Activated naive CD8-positive, alpha-beta T cell treated with anti-CD3 and anti-CD28 coated beads, Interleukin-2, amount 50 U/mL, for 24 hours (primary cell): ENCODE data around the gene HDAC6.
A peak's percentile ranks its signal among the peaks of the same experiment; 100 is the strongest.

Experiments used
- ATAC-seq: fragments of 150-1000 bp; cut with Tn5 transposase; one replicate; pipeline ENCODE4 v1.10.0; 2021
- DNase-seq: peaks from one replicate; pipeline ENCODE4 v3.0.0; 2021
- H3K27ac Mint-ChIP-seq: one replicate; pipeline ENCODE4 v1.8.0; 2021; ENCODE audit warnings: mild to moderate bottlenecking, mixed read lengths
- H3K27me3 Mint-ChIP-seq: one replicate; pipeline ENCODE4 v1.8.0; 2021; ENCODE audit warnings: mixed read lengths
- H3K36me3 Mint-ChIP-seq: one replicate; pipeline ENCODE4 v1.8.0; 2021; ENCODE audit warnings: low read depth, mixed read lengths
- H3K4me1 Mint-ChIP-seq: one replicate; pipeline ENCODE4 v1.8.0; 2021; ENCODE audit warnings: mixed read lengths
- H3K4me3 Mint-ChIP-seq: one replicate; pipeline ENCODE4 v1.8.0; 2021; ENCODE audit warnings: mild to moderate bottlenecking, moderate library complexity, mixed read lengths
- H3K9me3 Mint-ChIP-seq: one replicate; pipeline ENCODE4 v1.8.0; 2021; ENCODE audit warnings: mixed read lengths

HDAC6 gene

DNA sequence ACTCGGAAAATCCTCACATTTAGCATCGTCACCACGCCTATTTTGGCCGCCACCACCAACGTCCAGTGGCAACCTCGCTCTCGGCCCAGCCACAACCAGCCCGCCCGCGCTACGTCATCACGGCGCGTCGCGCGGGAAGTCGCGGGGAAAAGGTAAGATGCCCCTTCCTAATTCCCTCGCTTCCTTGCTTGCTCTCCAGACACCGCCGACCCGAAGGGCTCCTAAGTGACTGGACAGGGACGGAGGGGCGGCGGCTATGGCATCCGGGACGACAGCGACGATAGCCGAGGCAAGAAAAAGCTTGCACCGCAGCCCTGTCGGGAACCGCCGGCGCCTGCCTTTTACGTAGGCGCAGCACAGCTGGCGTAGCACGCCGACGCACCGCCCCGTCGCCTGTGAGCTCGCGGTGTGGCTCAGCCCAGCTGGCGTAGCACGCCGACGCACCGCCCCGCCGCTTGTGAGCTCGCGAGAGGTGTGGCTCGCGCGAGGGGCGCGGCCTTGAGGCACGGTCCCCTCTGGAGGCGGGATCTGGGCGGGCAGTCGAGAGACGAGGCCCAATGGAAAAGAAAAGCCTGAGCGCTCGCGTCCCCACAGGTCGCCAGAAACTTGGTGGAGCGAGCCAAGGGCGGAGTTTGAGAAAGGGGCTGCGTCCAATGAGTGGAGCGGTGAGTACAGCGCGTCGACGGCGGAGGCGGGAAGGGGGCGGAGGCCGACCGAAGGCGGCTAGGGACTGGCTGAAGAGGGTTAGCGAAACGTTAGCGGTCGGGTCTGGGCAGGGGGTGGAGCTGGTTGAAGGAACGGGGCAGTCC is at the start of gene HDAC6:
HDAC6 (plus strand) TSS at position 788 of the 809 bp plus-strand sequence. CDS start 626 bp downstream, outside the sequence.
- Mint-ChIP-seq H3K4me3 (peak within 1 kb of the TSS; percentile 95), H3K9me3 (no peaks in the 10 kb centered on the region), H3K27me3 (no peaks in the 10 kb centered on the region), H3K36me3 (peaks cover 6% of the 10 kb centered on the region), H3K27ac (peak within 1 kb of the TSS; percentile 98), H3K4me1 (peaks cover 26% of the 10 kb centered on the region)
- DNase-seq (peak; percentile 90), ATAC-seq (peak; percentile 89)

DNA sequence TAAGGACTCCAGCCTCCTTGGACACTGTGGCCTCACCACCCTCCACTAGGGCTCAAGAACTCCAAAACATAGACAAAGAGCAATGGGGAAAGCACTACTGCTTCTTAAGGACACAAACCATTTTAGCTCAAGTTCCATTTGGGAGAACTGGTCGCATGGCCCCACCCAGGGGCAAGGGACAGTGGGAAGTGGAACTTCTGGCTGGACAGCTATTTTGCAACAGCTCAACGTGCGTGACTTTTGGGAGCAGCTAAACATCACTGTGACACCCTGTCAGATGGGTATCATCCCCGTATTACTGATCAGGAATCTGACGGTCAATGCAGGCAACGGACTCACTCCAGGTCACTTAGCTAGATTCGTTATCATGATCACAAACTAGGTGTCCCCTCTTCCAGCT is 49.4 kb upstream of the HDAC6 start:
- H3K36me3 Mint-ChIP-seq = no peaks in the 10 kb centered on the region
- no peak overlapping the region for H3K4me3 Mint-ChIP-seq
- peaks cover 5% of the 10 kb centered on the region for H3K4me1 Mint-ChIP-seq
- H3K9me3 Mint-ChIP-seq = no peaks in the 10 kb centered on the region
- H3K27ac Mint-ChIP-seq = no peak overlapping the region
- DNase-seq = no peak
- ATAC-seq = no peak
- H3K27me3 Mint-ChIP-seq = no peaks in the 10 kb centered on the region

DNA sequence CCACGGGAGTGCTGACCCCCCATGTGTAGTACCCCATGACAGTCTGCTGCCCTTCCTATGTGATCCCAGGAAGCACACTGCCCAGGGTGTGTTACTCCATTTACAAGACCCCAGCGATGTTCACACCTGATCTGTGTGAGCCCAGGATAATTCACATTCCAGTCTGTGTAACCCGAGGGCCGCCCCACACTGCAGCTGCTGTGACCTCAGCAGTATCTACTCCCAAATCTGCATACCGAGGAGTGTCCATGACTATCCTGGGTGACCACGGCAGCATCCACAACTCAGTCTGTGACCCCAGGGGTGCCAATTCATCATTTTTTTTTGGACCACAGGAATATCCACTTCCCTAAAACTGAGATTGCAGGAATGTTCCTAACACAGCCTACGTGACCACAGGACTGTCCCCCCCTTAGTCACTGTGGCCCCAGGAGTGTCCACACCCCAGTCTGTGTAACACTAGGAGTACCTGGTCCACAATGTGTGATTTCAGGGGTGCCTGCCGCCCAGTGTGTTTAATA is 48.1 kb upstream of the HDAC6 start:
- Mint-ChIP-seq H3K27ac (no peak overlapping the region), H3K36me3 (no peaks in the 10 kb centered on the region), H3K4me1 (peaks cover 5% of the 10 kb centered on the region), H3K9me3 (no peaks in the 10 kb centered on the region), H3K4me3 (no peak overlapping the region), H3K27me3 (no peaks in the 10 kb centered on the region)
- no peak for DNase-seq
- no peak for ATAC-seq

DNA sequence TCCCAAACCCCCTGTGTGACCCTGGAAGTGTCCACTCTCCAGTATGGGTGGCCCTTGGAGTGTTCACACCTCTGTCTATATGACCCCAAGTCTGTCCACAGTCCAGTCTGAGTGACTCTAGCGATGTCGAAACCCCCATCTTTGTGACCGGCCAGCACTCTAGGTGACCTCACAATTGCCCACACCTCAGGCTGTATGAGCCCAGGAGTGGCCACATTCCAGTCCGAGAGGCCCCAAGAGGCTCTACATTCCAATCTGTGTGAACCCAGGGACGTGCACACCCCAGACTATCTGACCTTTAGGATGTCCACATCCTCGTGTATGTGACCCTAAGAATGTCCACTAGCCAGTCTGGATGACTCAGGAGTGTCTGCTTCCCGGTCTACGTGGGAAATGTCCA is 47.6 kb upstream of the HDAC6 start:
- peaks cover 5% of the 10 kb centered on the region for H3K4me1 Mint-ChIP-seq
- no peaks in the 10 kb centered on the region for H3K27me3 Mint-ChIP-seq
- no peak overlapping the region for H3K4me3 Mint-ChIP-seq
- DNase-seq (no peak), ATAC-seq (no peak)
- H3K27ac Mint-ChIP-seq = no peak overlapping the region
- H3K36me3 Mint-ChIP-seq = no peaks in the 10 kb centered on the region
- no peaks in the 10 kb centered on the region for H3K9me3 Mint-ChIP-seq

DNA sequence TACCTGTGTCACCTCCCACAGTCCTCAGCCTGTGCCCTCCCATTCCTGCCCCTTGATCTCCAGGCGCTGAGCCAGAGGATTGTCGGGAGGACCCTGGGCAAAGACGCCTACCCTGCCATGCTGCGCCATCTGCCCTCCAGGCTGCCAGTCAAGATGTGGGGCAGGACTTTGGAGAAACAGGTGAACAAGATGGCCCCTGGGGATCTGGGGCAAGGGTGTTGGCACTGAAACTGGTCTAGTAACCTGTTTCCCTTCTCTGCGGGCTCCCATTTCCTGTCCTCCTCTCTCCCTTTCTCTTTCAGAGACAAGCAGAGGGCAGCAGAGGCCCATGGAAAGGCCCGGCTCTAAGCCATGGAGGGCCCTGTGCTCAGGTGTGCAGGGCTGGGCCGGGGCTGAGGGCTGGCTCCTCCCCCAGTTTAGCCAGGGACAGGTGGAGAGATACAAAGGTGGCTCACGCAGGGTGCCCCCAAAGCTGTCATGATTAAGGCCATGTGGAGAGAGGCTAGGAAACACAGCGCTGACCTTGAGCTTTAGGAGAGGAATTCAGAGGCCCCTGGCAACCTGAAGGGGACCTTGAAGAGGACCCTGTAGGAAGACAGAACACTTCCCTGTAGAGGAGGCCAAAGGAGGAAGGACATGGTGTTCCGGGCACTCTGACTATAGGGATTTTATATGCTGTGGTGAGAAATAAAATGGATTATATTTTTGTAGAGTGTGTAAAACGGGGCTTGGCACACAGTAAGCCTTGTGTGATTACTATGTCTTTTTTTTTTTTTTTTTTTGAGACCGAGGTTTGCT is 40.0 kb upstream of the HDAC6 start, which contains the start of gene GLOD5:
GLOD5 (plus strand) TSS at position 74 of the 798 bp plus-strand sequence; CDS start at position 118, 44 bp downstream.
- Mint-ChIP-seq H3K9me3 (no peaks in the 10 kb centered on the region), H3K27ac (no peak within 1 kb of the TSS), H3K4me1 (peaks cover 2% of the 10 kb centered on the region), H3K4me3 (no peak within 1 kb of the TSS), H3K36me3 (no peaks in the 10 kb centered on the region), H3K27me3 (no peaks in the 10 kb centered on the region)
- ATAC-seq = no peak
- DNase-seq = no peak

DNA sequence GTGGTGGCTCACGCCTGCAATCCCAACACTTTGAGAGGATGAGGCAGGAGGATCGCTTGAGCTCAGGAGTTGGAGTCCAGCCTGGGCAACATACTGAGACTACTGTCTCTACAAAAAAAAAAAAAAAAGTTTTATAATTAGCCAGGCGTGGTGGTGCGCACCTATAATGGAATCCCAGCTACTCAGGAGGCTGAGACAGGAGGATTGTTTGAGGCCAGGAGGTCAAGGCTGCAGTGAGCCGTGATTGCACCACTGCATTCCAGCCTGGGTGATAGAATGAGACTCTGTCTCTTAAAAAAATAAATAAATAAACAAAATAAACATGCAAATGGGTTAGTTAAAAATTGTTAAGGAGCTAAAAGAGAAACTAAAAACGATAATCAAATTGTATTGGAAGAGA is 32.6 kb upstream of the HDAC6 start:
- no peaks in the 10 kb centered on the region for H3K9me3 Mint-ChIP-seq
- no peaks in the 10 kb centered on the region for H3K36me3 Mint-ChIP-seq
- H3K27me3 Mint-ChIP-seq = no peaks in the 10 kb centered on the region
- DNase-seq (no peak), ATAC-seq (no peak)
- H3K4me3 Mint-ChIP-seq = no peak overlapping the region
- no peak overlapping the region for H3K27ac Mint-ChIP-seq
- no peaks in the 10 kb centered on the region for H3K4me1 Mint-ChIP-seq

DNA sequence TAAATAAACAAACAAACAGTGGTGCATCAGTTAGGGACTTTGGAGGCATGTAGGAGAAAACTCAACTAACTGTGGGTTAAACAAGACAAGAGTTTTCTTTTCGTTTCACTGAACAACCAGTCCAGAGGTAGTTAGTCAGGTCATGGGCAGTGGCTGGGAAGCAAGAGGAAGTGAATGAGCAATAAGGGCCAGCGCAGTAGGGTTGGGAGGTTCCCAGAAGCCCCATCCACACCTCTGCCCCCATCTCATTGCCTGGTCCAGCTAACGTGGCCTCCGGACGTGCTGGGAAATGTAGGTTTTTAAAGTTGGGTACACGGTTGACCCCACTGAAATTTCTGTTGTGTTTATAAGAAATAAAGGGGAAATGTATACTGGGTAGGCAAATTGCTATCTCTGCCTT is 31.6 kb upstream of the HDAC6 start:
- Mint-ChIP-seq H3K4me3 (no peak overlapping the region), H3K4me1 (no peaks in the 10 kb centered on the region), H3K9me3 (no peaks in the 10 kb centered on the region), H3K27me3 (no peaks in the 10 kb centered on the region), H3K36me3 (no peaks in the 10 kb centered on the region), H3K27ac (no peak overlapping the region)
- DNase-seq (no peak), ATAC-seq (no peak)

DNA sequence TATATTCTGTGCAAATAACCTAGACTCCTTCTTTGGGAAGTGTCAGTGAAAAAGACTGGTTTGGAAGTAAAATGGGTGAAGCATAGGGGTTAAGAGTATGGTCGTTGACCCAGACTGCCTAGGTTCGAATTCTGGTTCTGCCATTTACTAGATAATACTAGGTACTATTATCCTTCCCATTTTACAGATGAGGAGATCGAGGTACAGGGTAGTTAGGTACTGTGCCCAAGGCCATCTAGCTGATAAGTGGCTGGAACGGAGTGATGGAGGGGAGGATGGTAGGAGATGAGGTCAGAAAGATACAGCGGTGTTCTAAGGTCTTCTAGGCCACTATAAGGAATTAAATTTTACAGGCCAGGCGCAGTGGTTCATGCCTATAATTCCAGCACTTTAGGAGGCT is 29.3 kb upstream of the HDAC6 start:
- Mint-ChIP-seq H3K27ac (no peak overlapping the region), H3K4me3 (no peak overlapping the region), H3K9me3 (no peaks in the 10 kb centered on the region), H3K36me3 (no peaks in the 10 kb centered on the region), H3K4me1 (no peaks in the 10 kb centered on the region), H3K27me3 (no peaks in the 10 kb centered on the region)
- DNase-seq (no peak), ATAC-seq (no peak)

DNA sequence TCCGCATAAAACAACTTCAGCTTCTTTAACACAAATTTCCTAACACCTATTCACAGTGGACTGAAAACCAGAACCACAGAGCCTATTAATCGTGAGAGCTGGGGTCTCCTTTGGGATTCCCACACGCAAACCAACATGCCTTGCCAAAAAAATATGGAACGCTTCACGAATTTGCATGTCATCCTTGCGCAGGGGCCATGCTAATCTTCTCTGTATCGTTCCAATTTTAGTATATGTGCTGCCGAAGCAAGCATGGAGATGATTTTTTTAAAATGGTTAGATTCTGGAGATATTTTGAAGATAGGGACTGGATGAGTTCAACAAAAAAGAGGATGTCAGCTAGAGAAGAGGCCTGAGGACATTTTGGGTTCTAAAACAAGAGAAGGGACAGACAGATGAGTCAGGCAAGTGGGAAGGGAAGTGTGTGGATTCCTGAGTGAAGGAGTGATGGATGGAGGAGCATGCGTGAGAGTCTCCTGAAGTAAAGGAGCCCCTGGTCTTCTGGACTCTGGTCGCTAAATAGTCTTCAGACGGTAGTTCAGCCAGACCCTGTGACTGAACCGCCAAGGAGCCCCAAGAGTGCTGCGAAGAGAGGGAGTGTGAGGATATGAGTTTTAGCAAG is 24.9 kb upstream of the HDAC6 start:
- H3K4me1 Mint-ChIP-seq = no peaks in the 10 kb centered on the region
- H3K9me3 Mint-ChIP-seq = no peaks in the 10 kb centered on the region
- no peak overlapping the region for H3K4me3 Mint-ChIP-seq
- DNase-seq (no peak), ATAC-seq (no peak)
- no peak overlapping the region for H3K27ac Mint-ChIP-seq
- no peaks in the 10 kb centered on the region for H3K27me3 Mint-ChIP-seq
- H3K36me3 Mint-ChIP-seq = no peaks in the 10 kb centered on the region

DNA sequence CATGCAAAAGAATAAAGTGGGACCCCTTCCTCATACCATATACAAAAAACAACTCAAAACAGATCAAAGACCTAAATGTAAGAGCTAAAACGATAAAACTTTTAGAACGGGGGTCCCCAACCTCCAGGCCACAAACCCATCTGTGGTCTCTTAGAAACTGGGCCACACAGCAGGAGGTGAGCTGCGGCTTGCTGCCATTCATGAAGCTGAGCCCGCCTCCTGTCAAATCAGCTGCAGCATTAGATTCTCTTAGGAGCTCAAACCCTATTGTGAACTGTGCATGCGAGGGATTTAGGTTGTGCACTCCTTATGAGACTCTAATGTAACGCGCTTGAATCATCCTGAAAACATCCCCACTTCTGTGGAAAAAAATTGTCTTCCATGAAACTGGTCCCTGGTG is 22.5 kb upstream of the HDAC6 start:
- no peaks in the 10 kb centered on the region for H3K27me3 Mint-ChIP-seq
- no peaks in the 10 kb centered on the region for H3K36me3 Mint-ChIP-seq
- H3K4me3 Mint-ChIP-seq = no peak overlapping the region
- no peak for DNase-seq
- H3K4me1 Mint-ChIP-seq = no peaks in the 10 kb centered on the region
- ATAC-seq = no peak
- H3K27ac Mint-ChIP-seq = no peak overlapping the region
- no peaks in the 10 kb centered on the region for H3K9me3 Mint-ChIP-seq

DNA sequence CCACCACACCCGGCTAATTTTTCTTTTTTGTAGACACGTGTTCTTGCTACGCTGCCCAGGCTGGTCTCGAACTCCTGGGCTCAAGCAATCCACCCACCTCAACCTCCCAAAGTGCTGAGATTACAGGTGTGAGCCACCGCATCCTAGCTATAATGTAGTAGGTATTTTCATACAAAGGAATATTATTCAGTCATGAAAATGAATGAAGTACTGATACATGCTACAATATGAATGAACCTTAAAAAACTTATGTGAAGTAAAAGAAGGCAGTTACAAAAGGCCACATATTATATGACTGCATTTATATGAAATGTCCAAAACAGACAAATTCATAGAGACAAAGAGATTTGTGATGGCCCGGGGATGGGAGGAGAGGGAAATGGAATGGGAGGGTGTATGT is 20.2 kb upstream of the HDAC6 start:
- ATAC-seq = no peak
- Mint-ChIP-seq H3K36me3 (no peaks in the 10 kb centered on the region), H3K9me3 (no peaks in the 10 kb centered on the region), H3K4me3 (no peak overlapping the region), H3K4me1 (no peaks in the 10 kb centered on the region), H3K27ac (no peak overlapping the region), H3K27me3 (no peaks in the 10 kb centered on the region)
- no peak for DNase-seq

DNA sequence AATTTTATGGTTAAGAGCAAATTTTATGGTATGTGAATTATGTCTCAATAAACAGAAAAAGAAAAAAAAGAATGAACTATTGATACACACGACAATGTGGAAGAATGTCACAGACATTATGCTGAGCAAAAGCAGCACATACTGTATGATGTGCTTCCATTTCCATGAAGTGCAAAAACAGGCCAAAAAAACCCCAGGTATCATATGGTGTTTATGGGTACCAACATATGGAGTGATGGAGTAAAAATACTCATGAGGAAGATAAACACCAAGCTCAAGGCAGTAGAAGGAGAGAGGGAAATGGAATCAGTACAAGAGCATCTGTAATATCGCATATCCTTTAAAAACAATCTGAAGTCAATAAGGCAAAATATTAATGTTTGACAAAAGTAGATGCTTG is 19.7 kb upstream of the HDAC6 start:
- H3K9me3 Mint-ChIP-seq = no peaks in the 10 kb centered on the region
- DNase-seq (no peak), ATAC-seq (no peak)
- no peak overlapping the region for H3K27ac Mint-ChIP-seq
- no peaks in the 10 kb centered on the region for H3K4me1 Mint-ChIP-seq
- peaks cover 4% of the 10 kb centered on the region for H3K27me3 Mint-ChIP-seq
- no peaks in the 10 kb centered on the region for H3K36me3 Mint-ChIP-seq
- no peak overlapping the region for H3K4me3 Mint-ChIP-seq

DNA sequence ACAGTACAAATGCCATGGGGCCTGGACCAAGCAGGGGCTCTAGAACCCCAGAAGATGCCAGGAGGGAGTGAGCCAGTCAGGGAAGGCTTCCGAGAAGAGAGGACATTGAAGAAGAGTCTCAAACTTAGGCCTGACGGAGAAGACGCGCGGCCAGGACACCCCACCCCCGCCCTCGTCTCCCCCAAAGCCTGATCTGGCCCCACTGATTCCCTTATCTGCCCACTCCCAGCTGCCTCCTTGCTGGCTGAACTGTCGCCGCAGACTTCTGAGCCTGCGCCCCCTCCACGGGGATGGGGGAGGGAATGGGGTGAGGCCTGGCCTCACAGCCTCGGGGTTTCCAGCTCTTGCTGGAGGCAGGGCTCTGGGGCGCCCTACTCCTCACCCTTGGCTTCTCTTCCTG is 19.1 kb upstream of the HDAC6 start:
- H3K9me3 Mint-ChIP-seq = no peaks in the 10 kb centered on the region
- H3K4me1 Mint-ChIP-seq = no peaks in the 10 kb centered on the region
- ATAC-seq (no peak), DNase-seq (no peak)
- no peak overlapping the region for H3K4me3 Mint-ChIP-seq
- no peak overlapping the region for H3K27ac Mint-ChIP-seq
- H3K27me3 Mint-ChIP-seq = peaks cover 4% of the 10 kb centered on the region
- H3K36me3 Mint-ChIP-seq = no peaks in the 10 kb centered on the region

DNA sequence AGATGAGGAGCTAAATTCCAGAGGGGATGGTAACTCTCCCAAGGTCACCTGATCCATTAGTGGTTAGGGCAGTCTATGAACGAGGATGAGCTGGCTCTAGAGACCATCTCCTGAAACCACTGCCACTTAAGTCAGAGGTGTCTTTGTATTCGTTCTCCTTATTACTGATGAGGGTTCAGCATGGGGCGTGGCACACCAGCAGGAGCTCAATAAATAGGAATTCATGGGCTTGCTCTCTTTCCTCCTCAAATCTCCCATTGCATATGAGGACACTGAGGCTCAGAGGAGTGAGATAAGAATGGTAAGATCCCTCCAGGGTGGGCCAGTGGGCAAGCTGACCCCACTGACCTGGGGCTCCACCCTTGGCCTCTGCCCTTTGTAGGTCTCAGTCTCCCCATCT is 17.1 kb upstream of the HDAC6 start:
- Mint-ChIP-seq H3K9me3 (no peaks in the 10 kb centered on the region), H3K36me3 (no peaks in the 10 kb centered on the region), H3K4me3 (no peak overlapping the region), H3K27me3 (peaks cover 4% of the 10 kb centered on the region), H3K27ac (no peak overlapping the region), H3K4me1 (peaks cover 3% of the 10 kb centered on the region)
- DNase-seq = no peak
- no peak for ATAC-seq

DNA sequence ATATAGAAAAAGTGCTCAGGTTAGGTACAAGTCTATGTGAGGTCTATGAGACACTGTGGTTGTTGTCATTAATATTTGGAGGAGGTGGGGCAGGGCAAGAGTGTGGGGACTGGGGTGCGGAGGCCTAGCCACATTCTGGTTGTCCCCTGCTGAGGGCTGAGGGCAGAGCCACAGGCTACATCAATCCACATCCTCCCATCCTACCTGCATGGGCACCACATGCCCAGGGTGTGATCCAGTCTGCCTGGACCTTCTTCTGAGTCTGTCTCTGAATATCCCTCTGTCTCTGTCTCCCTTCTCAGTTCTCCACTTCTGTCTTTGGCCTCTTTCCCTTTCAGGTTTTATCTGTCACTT is 16.7 kb upstream of the HDAC6 start:
- DNase-seq (no peak), ATAC-seq (no peak)
- Mint-ChIP-seq H3K27me3 (peaks cover 4% of the 10 kb centered on the region), H3K27ac (no peak overlapping the region), H3K4me1 (peaks cover 3% of the 10 kb centered on the region), H3K9me3 (no peaks in the 10 kb centered on the region), H3K36me3 (no peaks in the 10 kb centered on the region), H3K4me3 (no peak overlapping the region)
